ENCODE measurements around the gene RNLS.

DNA sequence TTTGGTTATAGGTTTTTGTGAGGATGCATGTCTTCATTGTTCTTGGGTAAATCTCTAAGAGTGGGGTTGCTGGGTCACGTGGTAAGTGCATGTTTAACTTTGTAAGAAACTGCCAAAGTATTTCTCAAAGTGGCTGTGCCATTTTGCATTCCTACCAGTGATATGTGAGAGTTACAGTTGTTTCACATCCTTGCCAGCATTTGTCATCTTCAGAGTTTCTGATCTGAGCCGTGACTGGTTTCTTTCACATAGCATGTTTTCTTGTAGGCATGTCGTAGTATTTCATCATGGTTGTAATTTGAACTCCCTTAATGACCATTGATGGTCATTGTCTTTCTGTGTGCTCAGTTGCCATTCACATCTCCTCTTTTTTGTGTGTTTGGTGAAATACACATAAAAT, 286.0 kb downstream of the RNLS start:
- TF ChIP-seq POLR2AphosphoS5 (IDR thresholded peaks at IDR 0.05; ENCODE audit: low read depth, low read length), result no peak
- no peak for TF ChIP-seq TAF1 (IDR thresholded peaks at IDR 0.05; ENCODE audit: borderline replicate concordance, low read depth, low read length)
- TF ChIP-seq POLR2A (IDR thresholded peaks at IDR 0.05; ENCODE audit: low read depth, low read length), result no peak
